Common myeloid progenitor, CD34-positive (primary cell): Measurements from ENCODE around the gene INPPL1.
"Not testable (repeated sequence)": the region's sequence is repeated elsewhere in the genome, so short reads cannot be mapped to it uniquely, and the experiment has no call there.

Experiments used
- CTCF ChIA-PET: fragments of 350-600 bp; sonication (Branson Sonifier 250); formaldehyde crosslinking; loops from one replicate; lab custom pipeline; 2021; ENCODE audit warnings: antibody characterized with exemption; lab: Charles Lee
- POLR2A ChIA-PET: fragments of 350-600 bp; sonication (Branson Sonifier 250); formaldehyde crosslinking; loops from one replicate; lab custom pipeline; 2021; ENCODE audit warnings: antibody characterized with exemption; lab: Charles Lee
- DNase-seq, 3 donors: peaks; one replicate each; pipeline versions ENCODE4 v3.0.0 to v3.0.0-alpha.2; 2013
- H3K27ac ChIP-seq, 2 experiments: 1 replicate in 1 of 2; 2 replicates in 1 of 2; pipeline ENCODE4 v1.7.0; 2013; ENCODE audit warnings: inconsistent platforms in 2 of 2, low read length in 2 of 2, mild to moderate bottlenecking in 2 of 2, low read depth in 1 of 2, moderate library complexity in 1 of 2; ENCODE audit not compliant: severe bottlenecking in 2 of 2, insufficient read depth in 1 of 2, poor library complexity in 1 of 2
- H3K27me3 ChIP-seq, 5 experiments: replicated peaks in 2 of 5; 1 replicate in 3 of 5; 2 replicates in 2 of 5; pipeline versions ENCODE4 v1.6.1 to v1.7.0; 2013; ENCODE audit warnings: low read length in 4 of 5, mild to moderate bottlenecking in 2 of 5, moderate library complexity in 2 of 5, inconsistent platforms in 1 of 5; ENCODE audit not compliant: insufficient read depth in 5 of 5, control insufficient read depth in 4 of 5
- H3K36me3 ChIP-seq, 4 experiments: 1 replicate in 2 of 4; 2 replicates in 2 of 4; pipeline versions ENCODE4 v1.6.1 to v1.7.0; 2013; ENCODE audit warnings: low read length in 3 of 4, control low read depth in 1 of 4, mild to moderate bottlenecking in 1 of 4; ENCODE audit not compliant: control insufficient read depth in 4 of 4, insufficient read depth in 4 of 4
- H3K4me1 ChIP-seq, 4 experiments: 1 replicate in 3 of 4; 2 replicates in 1 of 4; pipeline versions ENCODE4 v1.6.1 to v1.7.1; 2013; ENCODE audit warnings: low read length in 3 of 4, mild to moderate bottlenecking in 3 of 4, control low read depth in 1 of 4, inconsistent platforms in 1 of 4, moderate library complexity in 1 of 4; ENCODE audit not compliant: control insufficient read depth in 4 of 4, insufficient read depth in 4 of 4; ENCODE audit errors: control extremely low read depth in 1 of 4
- H3K4me3 ChIP-seq, 7 experiments: 1 replicate in 4 of 7; 2 replicates in 3 of 7; pipeline versions ENCODE4 v1.5.1 to v1.7.0; 2013; ENCODE audit warnings: mild to moderate bottlenecking in 7 of 7, low read length in 6 of 7, moderate library complexity in 6 of 7, inconsistent platforms in 2 of 7, low read depth in 2 of 7, control low read depth in 1 of 7; ENCODE audit not compliant: insufficient read depth in 4 of 7, control insufficient read depth in 1 of 7; ENCODE audit errors: extremely low read depth in 1 of 7
- H3K9me3 ChIP-seq, 5 experiments: 1 replicate in 4 of 5; 2 replicates in 1 of 5; pipeline versions ENCODE4 v1.6.1 to v1.7.1; 2013; ENCODE audit warnings: low read length in 4 of 5, mild to moderate bottlenecking in 2 of 5, inconsistent platforms in 1 of 5, low read depth in 1 of 5, moderate library complexity in 1 of 5; ENCODE audit not compliant: control insufficient read depth in 4 of 5, insufficient read depth in 2 of 5; ENCODE audit errors: control extremely low read depth in 1 of 5
- WGBS: methylation state at CpG from one replicate; pipeline ENCODE4 v1.1.5; 2013; ENCODE audit not compliant: insufficient coverage; 5-methylcytosine and 5-hydroxymethylcytosine counted together

Gene INPPL1

DNA sequence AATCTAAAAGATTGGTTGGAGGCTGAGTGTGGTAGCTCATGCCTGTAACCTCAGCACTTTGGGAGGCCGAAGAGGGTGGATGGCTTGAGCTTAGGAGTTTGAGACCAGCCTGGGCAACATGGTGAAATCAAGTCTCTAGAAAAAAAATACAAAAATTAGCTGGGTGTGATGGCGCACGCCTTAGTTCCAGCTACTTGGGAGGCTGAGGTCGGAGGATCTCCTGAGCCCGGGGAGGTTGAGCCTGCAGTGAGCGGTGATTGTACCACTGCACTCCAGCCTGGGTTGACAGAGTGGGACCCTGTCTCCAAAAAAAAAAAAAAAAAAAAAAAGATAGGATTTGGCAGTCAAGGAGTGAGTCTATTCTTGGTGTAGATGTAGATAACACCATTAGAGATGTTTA, 22.0 kb upstream of the INPPL1 start:
- no peaks in the 10 kb centered on the region for H3K36me3 ChIP-seq
- no peak for DNase-seq
- POLR2A ChIA-PET, result no interaction called here
- 97% methylated on average over 5 of the region's 6 CpGs for WGBS
- no peaks in the 10 kb centered on the region for H3K9me3 ChIP-seq
- CTCF ChIA-PET, result interaction anchor here (1.6 kb wide), 1 partner anchor 19 kb away, joined by 3 read pairs; no protein-coding TSS in a partner anchor
- H3K27ac ChIP-seq, result no peak overlapping the region
- H3K27me3 ChIP-seq, result no peaks in the 10 kb centered on the region
- H3K4me1 ChIP-seq, result peaks cover 0 to 5% (median 3%) of the 10 kb centered on the region in 4 experiments
- H3K4me3 ChIP-seq, result no peak overlapping the region

DNA sequence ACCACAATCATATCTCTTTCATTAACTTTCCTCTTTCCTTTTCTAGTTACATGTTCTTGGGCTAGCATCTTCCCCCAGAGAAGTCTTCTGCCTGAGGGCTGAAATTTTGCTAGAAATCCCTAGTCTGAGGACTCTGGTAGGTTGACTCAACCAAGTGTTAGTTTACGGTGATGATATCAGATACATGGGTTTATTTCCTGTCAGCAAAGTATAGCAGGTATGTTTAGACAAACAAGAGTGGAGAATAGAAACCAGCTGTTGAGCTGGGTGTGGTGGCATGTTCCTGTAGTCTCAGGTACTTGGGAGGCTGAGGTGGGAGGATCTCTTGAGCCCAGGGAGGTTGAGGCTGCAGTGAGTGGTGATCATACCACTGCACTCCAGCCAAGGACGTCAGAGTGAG, 21.4 kb upstream of the INPPL1 start:
- no CpG with 5 or more reads among the region's 2 CpGs for WGBS
- H3K27me3 ChIP-seq, result no peaks in the 10 kb centered on the region
- CTCF ChIA-PET, result interaction anchor here (1.2 to 1.6 kb wide), 2 partner anchors 20 to 69 kb away, joined by 3 read pairs; no protein-coding TSS in a partner anchor
- no peak for DNase-seq
- H3K36me3 ChIP-seq, result no peaks in the 10 kb centered on the region
- no peak overlapping the region for H3K27ac ChIP-seq
- no peak overlapping the region for H3K4me3 ChIP-seq
- H3K9me3 ChIP-seq, result no peaks in the 10 kb centered on the region
- POLR2A ChIA-PET, result no interaction called here
- H3K4me1 ChIP-seq, result peaks cover 0 to 5% (median 3%) of the 10 kb centered on the region in 4 experiments

DNA sequence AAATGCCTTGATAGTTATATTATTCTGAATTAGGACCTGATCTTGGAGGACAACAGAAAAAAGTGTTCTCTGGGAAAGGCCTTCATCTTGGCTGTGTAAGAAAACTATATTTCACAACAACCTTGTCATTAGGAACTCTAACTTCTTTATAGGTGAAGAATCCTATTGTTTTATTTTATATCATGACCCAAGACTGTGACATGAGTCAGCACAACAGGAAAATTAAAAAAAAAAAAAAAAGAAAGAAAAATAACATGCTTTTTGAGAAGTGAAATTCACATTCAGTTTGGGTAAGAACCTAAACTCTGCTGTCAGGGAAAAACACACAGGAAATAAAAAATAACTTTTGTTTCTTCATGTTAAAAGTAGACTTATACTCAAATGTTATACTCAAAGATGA, 19.7 kb upstream of the INPPL1 start:
- Histone ChIP-seq H3K27me3 (no peaks in the 10 kb centered on the region), H3K4me3 (no peak overlapping the region), H3K9me3 (peaks cover 0 to 6% (median 2%) of the 10 kb centered on the region in 5 experiments), H3K36me3 (no peaks in the 10 kb centered on the region), H3K4me1 (peaks cover 0 to 10% (median 4%) of the 10 kb centered on the region in 4 experiments), H3K27ac (no peak overlapping the region)
- DNase-seq, result peak in 2 of 3 donors; percentile 23 to 36
- ChIA-PET POLR2A (no interaction called here), CTCF (interaction anchor here (0.6 to 1.4 kb wide), 5 partner anchors 9 to 32 kb away, joined by 3 read pairs; partner anchors contain the start of gene FOLR2)

DNA sequence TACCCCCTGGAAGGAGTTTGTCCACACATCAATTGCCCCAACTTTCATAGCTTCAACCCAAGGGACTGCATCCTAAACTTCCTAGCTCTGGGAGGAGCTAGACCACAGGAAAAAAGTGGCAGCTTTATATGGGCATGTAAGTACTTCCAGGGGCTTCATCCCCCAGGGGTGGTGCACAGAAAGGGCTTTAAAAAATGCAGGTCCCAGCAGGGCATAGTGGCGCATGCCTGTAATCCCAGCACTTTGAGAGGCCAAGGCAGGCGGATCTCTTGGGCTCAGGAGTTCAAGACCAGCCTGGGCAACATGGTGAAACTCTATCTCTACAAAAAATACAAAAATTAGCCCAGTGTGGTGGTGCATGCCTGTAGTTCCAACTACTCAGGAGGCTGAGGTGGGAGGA, 17.8 kb upstream of the INPPL1 start:
- 100% methylated on average over 2 of the region's 2 CpGs for WGBS
- ChIA-PET POLR2A (interaction anchor here (0.6 to 1.1 kb wide), 2 partner anchors 10 to 42 kb away, joined by 3 read pairs; no protein-coding TSS in a partner anchor), CTCF (interaction anchor here (1.4 to 1.5 kb wide), 2 partner anchors 23 to 208 kb away, joined by 6 read pairs; no protein-coding TSS in a partner anchor)
- not testable (repeated sequence) for H3K27ac ChIP-seq, H3K4me3 ChIP-seq, DNase-seq, H3K36me3 ChIP-seq, H3K27me3 ChIP-seq, H3K4me1 ChIP-seq, H3K9me3 ChIP-seq

DNA sequence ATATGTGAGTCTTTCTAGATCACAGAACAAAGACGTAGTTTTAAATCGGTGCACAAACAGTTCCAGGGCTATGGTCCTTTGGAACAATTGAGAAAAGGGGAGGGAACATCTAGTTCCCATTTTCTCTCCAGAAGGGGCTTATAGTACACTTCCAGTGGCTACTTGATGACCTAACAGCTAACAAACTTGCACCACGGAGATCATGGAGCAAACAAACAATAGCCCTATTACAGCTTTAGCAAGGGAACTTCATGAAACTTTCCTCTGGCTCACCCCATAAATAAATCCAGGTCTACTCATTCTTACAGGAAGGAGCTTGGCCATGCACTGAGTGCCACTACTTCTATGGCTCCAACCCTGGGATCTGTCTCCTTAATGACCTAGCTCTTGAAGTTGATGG, 16.3 kb upstream of the INPPL1 start:
- H3K4me1 ChIP-seq, result peaks cover 0 to 10% (median 4%) of the 10 kb centered on the region in 4 experiments
- H3K9me3 ChIP-seq, result peaks cover 0 to 6% (median 2%) of the 10 kb centered on the region in 5 experiments
- ChIA-PET POLR2A (no interaction called here), CTCF (interaction anchor here (1.0 to 1.5 kb wide), 2 partner anchors 11 to 14 kb away, joined by 3 to 4 read pairs; no protein-coding TSS in a partner anchor)
- no peaks in the 10 kb centered on the region for H3K36me3 ChIP-seq
- 80% methylated on average over 3 of the region's 3 CpGs for WGBS
- H3K27ac ChIP-seq, result no peak overlapping the region
- H3K27me3 ChIP-seq, result no peaks in the 10 kb centered on the region
- H3K4me3 ChIP-seq, result no peak overlapping the region
- no peak for DNase-seq

DNA sequence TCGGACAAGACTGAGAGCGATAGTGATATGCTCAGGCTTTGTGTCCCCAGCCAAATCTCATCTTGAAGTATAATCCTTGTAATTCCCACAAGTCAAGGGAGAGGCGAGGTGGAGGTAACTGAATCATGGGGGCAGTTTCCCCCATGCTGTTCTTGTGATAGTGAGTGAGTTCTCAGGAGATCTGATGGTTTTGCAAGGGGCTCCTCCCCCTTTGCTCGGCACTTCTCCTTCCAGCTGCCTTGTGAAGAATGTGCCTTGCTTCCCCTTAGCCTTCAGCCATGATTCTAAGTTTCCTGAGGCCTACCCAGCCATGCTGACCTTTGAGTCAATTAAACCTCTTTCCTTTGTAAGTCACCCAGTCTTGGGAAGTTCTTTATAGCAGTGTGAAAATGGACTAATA, 15.5 kb upstream of the INPPL1 start:
- no peak overlapping the region for H3K4me3 ChIP-seq
- ChIA-PET CTCF (interaction anchor here (1.0 kb wide), 1 partner anchor 10 kb away, joined by 3 read pairs; no protein-coding TSS in a partner anchor), POLR2A (no interaction called here)
- 95% methylated on average over 2 of the region's 4 CpGs for WGBS
- no peak overlapping the region for H3K27ac ChIP-seq
- H3K4me1 ChIP-seq, result peaks cover 0 to 10% (median 4%) of the 10 kb centered on the region in 4 experiments
- H3K36me3 ChIP-seq, result no peaks in the 10 kb centered on the region
- H3K9me3 ChIP-seq, result peaks cover 0 to 6% (median 2%) of the 10 kb centered on the region in 5 experiments
- DNase-seq, result no peak
- no peaks in the 10 kb centered on the region for H3K27me3 ChIP-seq

DNA sequence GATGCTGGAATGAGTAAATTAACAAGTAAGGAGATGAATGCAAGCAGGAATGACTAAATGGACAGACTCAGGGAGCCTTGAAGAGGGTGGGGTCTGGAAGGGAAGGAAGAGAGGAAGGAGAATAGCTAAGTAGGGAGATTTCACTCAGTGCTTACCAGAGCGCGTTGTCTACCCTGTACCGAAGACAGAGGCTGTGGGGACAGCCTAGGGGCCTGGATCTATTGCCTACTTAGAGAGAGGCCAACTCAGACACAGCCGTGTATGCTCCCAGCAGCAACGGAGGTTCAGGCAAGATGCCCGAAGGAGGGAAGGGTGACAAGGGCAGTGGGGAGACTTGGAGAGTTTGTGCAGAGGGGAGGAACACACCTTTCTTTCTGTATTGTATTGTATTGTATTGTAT, 7.9 kb upstream of the INPPL1 start, which contains the start of gene FOLR2:
TSS of gene FOLR2 (plus strand) at position 157 of the 400 bp plus-strand sequence. CDS start 1,791 bp downstream, outside the sequence.
- no peaks in the 10 kb centered on the region for H3K36me3 ChIP-seq
- 98% methylated on average over 6 of the region's 6 CpGs for WGBS
- no peak for DNase-seq
- H3K4me3 ChIP-seq, result no peak within 1 kb of the TSS
- ChIA-PET CTCF (interaction anchor here (0.8 to 2.2 kb wide), 3 partner anchors 12 to 73 kb away, joined by 3 to 9 read pairs (median 3); no protein-coding TSS in a partner anchor), POLR2A (interaction anchor here (0.6 kb wide), 1 partner anchor 190 kb away, joined by 3 read pairs; no protein-coding TSS in a partner anchor)
- no peaks in the 10 kb centered on the region for H3K27me3 ChIP-seq
- no peaks in the 10 kb centered on the region for H3K9me3 ChIP-seq
- H3K4me1 ChIP-seq, result peaks cover 8 to 30% (median 24%) of the 10 kb centered on the region in 4 experiments
- no peak within 1 kb of the TSS for H3K27ac ChIP-seq
